HG02642 (cell line): ENCODE measurements around the gene FSIP2.
"Not testable (repeated sequence)": the region's sequence is repeated elsewhere in the genome, so short reads cannot be mapped to it uniquely, and the experiment has no call there.

ENCODE experiments used
- ATAC-seq: cut with Tn5 transposase; IDR thresholded peaks from one replicate; pipeline ENCODE4 v1.9.1; 2021; ENCODE audit warnings: mild to moderate bottlenecking; ENCODE audit not compliant: unreplicated experiment, poor library complexity

FSIP2 gene

DNA sequence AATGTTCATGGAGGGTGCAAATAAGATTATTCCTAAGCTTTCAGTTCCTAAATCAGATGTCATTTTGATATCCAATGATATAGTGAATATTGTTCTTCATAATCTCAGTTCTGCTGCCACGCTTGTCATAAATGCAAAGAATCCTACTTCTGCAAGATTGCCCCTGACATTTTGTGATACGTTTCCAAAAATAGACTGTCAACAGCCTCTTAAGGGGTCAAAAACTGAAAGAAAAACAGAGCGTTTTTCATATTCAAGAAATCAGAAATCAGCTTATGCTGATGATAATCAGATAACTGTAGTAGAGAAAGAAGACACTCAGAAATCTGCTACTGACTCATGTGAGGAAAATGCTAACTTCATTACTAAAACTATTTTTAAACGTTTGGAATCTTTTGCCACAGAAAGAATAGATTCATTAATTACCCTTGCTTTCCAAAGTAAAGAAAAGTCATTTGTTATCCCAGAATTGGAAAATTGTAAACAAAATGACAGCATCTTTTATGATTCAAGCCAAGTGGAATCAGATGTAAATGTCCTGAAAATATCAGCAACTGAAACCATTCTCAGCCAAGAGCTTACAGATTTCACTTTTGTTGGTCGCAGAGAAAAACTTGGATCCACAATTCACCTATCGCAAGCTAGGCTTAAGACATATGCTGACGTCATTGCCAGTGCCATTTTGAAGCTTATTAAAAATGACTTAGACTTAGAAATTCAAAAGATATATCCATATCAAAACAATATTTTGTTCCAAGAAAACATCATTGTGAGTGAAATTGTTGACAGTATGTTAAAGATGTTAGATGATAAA is 55.1 kb downstream of the FSIP2 start:
- ATAC-seq = no peak

DNA sequence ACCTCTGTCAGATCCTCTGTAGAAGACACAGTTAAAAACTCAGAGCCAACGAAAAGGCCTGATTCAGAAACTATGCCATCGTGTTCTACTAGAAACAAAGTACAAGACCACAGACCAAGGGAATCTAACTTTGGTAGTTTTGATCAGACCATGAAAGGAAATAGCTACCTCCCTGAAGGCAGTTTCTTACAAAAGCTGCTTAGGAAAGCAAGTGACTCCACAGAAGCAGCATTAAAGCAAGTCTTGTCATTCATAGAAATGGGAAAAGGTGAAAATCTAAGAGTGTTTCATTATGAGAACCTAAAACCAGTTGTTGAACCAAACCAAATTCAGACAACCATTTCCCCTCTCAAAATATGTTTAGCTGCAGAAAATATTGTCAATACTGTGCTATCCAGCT is 58.2 kb downstream of the FSIP2 start:
- ATAC-seq = no peak

DNA sequence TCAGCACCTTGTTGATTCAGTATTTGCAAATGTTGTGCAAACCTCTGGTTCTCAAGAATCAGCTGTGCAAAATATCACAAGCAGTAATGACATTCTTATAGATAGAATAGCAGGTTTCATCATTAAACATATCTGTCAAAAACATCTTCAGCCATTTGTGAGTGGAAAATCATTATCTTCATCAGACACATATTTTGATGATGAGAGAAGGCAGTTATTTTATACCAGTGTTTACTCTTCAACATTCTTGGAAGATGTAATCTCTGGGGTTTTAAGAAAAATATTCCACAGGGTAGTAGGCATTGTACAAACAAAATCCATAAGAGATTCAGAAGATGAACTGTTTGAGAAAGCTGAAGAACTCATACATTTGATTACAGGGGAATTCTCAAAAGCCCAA is 64.3 kb downstream of the FSIP2 start:
- ATAC-seq = no peak

DNA sequence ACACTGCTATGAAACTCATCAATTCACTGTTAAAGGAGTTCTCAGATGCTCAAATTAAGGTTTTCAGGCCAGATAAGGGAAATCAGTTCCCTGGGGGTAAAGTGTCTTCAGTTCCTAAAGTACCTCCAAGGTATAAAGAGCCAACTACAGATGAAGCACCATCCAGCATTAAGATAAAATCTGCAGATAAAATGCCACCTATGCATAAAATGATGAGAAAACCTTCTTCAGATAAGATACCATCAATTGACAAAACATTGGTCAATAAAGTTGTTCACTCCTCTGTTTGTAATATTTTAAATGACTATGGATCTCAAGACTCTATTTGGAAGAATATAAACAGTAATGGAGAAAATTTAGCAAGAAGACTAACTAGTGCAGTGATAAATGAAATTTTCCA is 68.2 kb downstream of the FSIP2 start:
- ATAC-seq = no peak

DNA sequence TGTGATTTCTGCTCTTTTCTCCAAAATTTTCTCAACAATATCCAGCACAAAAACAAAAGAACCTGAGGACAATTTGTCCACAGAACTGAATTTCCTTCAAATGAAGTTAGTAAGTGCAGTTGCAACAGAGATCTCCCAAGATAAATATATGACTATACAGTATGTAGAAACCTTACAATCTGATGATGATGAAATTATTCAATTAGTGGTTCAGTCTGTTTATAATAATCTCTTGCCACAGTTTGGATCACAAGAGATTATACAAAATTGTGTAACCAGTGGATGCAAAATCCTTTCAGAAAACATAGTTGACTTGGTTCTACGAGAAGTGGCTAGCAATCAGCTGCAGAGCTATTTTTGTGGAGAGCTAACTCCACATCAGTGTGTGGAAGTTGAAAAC is 68.7 kb downstream of the FSIP2 start:
- ATAC-seq = no peak

DNA sequence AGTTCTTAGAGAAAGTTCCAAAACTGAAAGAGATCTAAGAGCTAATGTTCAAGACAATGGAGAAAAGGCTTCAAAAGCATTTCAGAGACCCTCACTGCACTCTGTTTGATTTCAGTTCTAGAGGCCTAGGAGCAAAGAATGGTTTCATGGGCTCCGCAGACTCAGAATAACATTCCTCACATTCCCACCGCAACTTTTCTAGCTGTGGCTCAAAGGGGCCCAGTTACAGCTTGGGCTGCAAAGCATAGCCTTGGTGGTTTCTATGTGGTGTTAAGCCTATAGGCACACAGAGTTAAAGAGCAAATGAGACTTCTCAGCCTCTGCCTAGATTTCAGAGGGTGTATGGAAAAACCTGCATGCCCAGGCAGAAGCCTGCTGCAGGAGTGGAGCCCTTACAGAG is 73.0 kb downstream of the FSIP2 start:
- no peak for ATAC-seq

DNA sequence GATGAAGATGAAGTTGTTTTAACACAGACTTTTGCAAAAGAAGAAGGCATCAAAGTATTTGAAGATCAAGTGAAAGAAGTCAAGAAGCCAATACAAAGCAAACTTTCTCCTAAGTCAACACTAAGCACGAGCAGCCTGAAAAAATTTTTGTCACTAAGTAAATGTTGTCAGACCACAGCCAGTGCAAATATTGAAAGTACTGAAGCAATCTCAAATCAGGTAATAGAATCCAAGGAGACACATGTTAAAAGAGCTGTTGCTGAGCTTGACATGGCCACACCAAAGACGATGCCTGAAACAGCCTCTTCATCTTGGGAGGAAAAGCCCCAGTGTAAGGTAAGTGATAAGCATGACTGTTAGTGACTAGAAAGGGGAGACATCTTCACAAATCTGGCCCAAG is 75.1 kb downstream of the FSIP2 start:
- ATAC-seq = no peak

DNA sequence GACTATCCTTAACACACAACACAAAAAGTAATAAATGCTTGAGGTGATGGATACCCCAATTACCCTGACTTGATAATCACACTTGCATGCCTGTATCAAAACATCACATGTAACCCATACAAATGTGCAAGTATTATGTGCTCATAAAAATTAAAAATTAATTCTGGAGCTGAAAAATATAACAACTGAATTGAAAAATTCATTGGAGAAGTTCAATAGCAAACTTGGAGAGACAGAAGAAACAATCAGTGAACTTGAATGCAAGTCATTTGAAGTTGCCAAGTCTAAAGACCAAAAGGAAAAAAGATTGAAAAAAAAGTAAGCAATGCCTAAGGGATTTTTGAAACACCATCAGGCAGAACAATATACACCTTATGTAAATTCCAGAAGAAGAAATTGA is 79.4 kb downstream of the FSIP2 start:
- no peak for ATAC-seq

DNA sequence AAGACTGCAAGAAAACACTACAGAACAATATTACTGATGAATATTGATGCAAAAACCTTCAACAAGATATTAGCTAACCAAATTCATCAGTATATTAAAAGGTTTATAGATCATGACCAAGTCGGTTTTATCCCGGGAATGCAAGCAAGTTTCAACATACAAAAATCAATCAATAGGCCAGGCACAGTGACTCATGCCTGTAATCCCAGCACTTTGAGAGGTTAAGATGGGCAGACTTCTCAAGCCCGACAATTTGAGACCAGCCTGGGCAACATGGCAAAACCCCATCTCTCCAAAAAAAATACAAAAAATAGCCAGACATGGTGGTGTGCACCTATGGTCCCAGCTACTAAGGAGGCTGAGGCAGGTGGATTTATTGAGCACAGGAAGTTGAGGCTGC is 82.9 kb downstream of the FSIP2 start:
- no peak for ATAC-seq

DNA sequence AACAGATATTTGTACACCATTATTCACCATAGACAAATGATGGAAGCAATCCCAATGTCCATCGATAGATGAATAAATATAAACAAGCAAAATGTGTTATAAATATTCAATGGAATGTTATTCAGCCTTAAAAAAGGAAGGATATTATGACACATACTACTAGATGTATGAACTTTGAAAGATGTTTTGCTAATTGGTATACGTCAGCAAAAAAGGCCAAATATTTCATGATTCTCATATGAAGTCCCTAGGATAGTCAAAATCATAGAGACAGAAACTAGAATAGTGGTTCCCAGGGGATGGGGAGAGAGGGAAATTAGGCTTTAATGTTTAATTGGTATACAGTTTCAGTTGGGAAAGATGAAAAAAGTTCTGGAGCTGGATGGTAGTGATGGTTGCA is 85.2 kb downstream of the FSIP2 start:
- no peak for ATAC-seq

DNA sequence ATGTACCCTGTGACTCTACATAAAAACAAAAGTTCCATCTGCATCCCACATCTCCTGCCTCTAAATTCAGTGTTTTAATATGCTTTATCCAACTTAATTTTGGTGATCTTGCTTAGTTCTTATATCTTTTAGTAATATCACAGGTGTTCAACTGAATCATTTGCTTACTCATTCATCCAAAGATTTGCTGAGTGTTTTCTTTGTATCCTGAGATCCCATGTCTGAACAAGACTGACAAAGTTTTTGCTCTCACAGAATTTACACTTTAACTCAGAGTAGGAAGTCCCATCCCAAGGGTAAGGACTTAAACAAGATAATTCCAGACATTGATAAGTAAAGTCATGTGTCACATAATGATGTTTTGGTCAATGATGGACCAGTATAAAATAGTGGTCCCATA is 87.0 kb downstream of the FSIP2 start:
- ATAC-seq = no peak

DNA sequence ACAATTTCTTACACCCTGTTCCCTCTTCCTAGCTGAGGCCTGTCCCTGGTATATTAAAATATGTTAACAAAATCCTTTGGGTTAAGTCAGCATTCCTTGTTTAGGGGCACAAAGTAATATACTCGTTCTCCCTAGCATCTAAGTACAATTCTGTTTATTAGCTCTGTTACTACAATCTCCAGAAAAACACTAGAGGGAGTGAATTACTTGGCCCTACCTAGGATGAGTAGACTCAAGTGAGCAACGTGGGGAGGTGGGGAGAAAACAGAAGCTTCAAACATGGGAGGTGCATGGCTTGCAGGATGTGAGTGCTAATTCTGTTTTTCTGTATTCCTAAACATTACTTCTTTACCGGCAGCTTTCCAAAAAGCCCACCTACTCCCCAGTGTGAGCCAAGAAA is 89.7 kb downstream of the FSIP2 start:
- ATAC-seq = no peak

DNA sequence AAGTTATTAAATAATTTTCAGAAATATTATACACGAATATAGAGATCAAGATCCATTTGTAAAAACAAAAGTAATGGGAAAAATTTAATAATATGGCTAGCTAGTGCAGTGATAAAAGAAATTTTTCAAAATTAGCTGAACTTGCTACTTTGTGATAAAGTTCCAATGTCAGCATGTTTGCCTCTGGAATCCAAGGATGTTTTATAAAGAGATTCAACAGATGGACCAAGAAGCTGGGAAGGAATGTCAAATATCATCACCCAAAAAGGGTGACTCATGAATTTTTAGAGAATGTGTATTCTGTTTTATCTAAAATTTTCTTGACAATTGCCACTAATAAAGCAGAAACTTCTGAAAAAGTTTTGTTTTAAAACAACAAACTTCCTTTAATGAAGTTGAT is 95.3 kb downstream of the FSIP2 start:
- no peak for ATAC-seq

DNA sequence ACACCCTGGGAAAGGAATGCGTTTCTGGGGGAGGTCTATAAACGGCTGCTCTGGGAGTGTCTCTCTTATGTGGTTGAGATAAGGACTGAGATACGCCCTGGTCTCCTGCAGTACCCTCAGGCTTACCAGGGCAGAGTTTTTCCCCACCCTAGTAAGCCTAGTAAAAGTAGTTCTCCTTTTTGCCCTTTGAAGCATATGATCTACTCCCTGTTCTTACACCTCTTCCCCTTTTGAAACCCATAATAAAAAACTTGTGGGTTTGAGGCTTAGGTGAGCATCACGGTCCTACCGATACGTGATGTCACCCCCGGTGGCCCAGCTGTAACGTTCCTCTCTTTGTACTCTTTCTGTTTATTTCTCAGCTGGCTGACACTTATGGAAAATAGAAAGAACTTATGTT is 97.4 kb downstream of the FSIP2 start:
- no peak for ATAC-seq

DNA sequence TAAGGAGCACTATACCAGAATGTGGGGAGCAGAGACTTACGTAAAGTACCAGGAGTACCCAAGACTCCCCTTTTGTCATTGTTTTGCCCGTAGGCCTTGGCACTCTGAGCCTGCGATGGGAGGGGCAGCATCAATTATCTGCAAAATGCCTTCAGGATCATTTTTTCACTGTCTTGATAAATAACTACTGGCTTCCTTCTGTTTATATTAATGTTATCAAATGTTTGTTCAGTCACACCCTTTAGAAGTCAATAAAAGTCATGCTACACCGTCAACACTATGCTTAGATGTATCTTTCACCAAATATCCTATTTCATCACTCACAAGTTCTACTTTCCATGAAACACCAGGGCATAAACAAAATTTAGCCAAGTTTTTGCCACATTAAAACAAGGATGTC is 116.3 kb downstream of the FSIP2 start:
- no peak for ATAC-seq

DNA sequence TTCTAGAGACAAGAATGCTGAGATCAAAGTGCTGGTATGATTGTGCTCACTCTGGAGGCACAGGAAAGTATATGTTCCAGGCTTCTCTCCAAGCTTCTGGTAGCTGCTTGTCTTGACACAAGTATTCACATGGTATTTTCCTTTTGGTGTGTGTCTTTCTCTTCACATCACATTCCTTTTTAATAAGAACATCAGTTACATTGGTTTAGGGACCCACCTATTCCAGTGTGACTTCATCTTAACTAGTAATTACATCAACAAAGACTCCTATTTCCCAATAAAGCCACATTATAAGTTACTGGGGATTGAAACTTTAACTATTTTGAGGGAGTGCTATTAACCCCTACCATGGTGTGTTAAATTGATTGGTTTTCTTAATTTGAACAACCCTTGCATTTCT is 119.1 kb downstream of the FSIP2 start:
- no peak for ATAC-seq

DNA sequence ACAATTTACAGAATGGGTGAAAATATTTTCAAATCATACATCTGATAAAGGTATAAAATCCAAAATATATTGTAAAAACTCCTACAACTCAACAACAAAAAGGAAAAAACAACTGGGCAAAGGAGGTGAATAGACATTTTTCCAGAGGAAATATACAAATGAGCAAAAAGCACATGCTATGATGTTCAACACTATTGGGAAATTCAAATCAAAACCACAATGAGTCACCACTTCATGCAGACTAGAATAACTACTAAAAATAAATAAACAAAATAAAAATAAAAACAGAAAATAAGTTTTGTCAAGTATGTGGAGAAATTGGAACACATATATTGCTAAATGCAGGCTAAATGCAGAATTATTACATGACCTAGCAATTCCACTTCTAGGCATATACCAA is 120.9 kb downstream of the FSIP2 start:
- no peak for ATAC-seq

DNA sequence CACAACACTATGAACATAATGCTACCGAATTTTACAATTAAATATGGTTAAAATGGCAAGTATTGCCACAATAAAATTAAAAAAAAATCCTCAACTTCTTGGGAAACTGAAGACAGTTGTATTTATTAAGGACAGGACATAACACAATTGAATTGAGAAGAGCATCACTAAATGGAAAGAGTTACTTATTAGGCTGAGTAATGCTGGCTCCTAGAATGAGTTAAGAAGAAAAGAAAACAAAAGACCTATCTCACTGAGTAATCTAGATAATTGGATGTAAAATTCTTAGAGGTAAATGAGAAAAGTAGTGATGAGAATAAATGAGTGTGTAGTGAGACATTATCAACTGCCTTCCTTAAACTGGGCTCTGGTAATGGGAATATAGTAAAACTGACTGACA is 121.7 kb downstream of the FSIP2 start:
- no peak for ATAC-seq

DNA sequence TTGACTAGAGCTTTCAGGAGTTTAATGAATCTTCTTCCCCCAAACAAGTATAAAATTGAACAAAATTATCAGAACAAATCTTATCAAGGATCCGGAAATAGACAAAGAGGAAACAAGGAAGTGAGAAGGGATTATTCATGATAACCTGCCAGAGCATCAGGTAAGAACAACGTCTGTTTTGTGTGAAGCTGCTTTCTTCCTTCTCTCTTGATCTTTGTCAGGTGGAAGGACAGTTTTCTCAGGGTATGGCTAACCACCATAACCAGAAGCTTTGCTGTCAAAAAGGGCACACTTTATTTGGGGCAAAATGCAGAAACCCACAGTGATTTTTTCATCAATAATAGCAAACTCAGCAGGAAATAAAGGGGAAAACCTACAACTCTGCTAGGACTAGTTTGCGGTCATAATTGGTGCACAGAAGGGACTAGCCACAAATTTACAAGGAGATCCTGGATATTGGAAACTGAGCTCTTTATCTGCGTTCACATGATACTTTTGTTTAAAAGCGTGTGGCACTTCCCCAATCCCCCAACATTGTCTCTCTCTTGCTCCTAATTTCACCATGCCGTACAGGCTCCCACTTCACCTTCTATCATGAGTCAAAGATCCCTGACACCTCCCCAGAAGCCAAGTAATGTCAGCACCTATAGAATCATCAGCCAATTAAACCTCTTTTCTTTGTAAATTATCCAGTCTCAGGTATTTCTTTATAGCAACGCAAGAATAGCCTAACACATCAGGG is 124.2 kb downstream of the FSIP2 start:
- no peak for ATAC-seq

DNA sequence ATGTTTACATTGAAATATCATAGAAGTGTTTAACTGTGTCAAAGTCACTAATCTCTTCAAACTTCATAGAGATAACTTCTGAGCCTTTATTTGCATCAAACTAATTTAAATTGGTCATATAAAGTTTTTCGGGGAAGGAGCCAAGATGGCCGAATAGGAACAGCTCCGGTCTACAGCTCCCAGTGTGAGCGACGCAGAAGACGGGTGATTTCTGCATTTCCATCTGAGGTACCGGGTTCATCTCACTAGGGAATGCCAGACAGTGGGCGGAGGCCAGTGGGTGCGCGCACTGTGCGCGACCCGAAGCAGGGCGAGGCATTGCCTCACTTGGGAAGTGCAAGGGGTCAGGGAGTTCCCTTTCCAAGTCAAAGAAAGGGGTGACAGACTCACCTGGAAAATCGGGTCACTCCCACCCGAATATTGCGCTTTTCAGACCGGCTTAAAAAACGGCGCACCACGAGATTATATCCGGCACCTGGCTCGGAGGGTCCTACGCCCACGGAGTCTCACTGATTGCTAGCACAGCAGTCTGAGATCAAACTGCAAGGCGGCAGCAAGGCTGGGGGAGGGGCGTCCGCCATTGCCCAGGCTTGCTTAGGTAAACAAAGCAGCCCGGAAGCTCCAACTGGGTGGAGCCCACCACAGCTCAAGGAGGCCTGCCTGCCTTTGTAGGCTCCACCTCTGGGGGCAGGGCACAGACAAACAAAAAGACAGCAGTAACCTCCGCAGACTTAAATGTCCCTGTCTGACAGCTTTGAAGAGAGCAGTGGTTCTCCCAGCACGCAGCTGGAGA is 126.1 kb downstream of the FSIP2 start:
- ATAC-seq = not testable (repeated sequence)
